Activated CD8-positive, alpha-beta T cell treated with anti-CD3 and anti-CD28 coated beads, Interleukin-2, amount 10 ng/mL, durations not matched to agents 7 days and 5 days (primary cell): ENCODE results near the gene FNDC4. TPM values are rescaled to one million over a fixed set of nuclear protein-coding genes. Genes with fewer than 3 reads are reported as not detected.

Source experiments
- ATAC-seq: fragments of 150-1000 bp; cut with Tn5 transposase; one replicate; pipeline ENCODE4 v1.10.0; 2021; ENCODE audit warnings: moderate library complexity
- CTCF ChIA-PET: fragments of 350-600 bp; sonication (Branson Sonifier 250); formaldehyde crosslinking; loops from one replicate; lab custom pipeline; 2021; ENCODE audit warnings: antibody characterized with exemption; lab: Charles Lee
- POLR2A ChIA-PET: fragments of 350-600 bp; sonication (Branson Sonifier 250); formaldehyde crosslinking; loops from one replicate; lab custom pipeline; 2021; ENCODE audit warnings: antibody characterized with exemption; lab: Charles Lee
- DNase-seq: peaks from one replicate; pipeline ENCODE4 v3.0.0-alpha.2; 2020
- H3K27ac Mint-ChIP-seq: one replicate; pipeline ENCODE4 v1.8.0; 2021; ENCODE audit warnings: mild to moderate bottlenecking, mixed read lengths
- H3K27me3 Mint-ChIP-seq: one replicate; pipeline ENCODE4 v1.8.0; 2021; ENCODE audit warnings: low read depth, mixed read lengths
- H3K36me3 Mint-ChIP-seq: one replicate; pipeline ENCODE4 v1.8.0; 2021; ENCODE audit warnings: low read depth, mixed read lengths
- H3K4me1 Mint-ChIP-seq: one replicate; pipeline ENCODE4 v1.8.0; 2021; ENCODE audit warnings: low read depth, mixed read lengths
- H3K4me3 Mint-ChIP-seq: one replicate; pipeline ENCODE4 v1.8.0; 2021; ENCODE audit warnings: mild to moderate bottlenecking, mixed read lengths
- H3K9me3 Mint-ChIP-seq: one replicate; pipeline ENCODE4 v1.8.0; 2022; ENCODE audit warnings: mixed read lengths; ENCODE audit not compliant: insufficient read depth
- total RNA-seq, 2 experiments: library from RNA; stranded (reverse); gene quantifications; one replicate each; pipeline ENCODE4 v1.2.3, GENCODE V29; 2021

FNDC4 gene
- total RNA-seq, 2 experiments from 2014 or later: not detected

- DNase-seq (no peak), ATAC-seq (no peak)
- no peaks in the 10 kb centered on the region for H3K36me3 Mint-ChIP-seq
- ChIA-PET CTCF (no interaction called here), POLR2A (no interaction called here)
- no peaks in the 10 kb centered on the region for H3K9me3 Mint-ChIP-seq
- H3K27me3 Mint-ChIP-seq: peaks cover 37% of the 10 kb centered on the region
- peaks cover 35% of the 10 kb centered on the region for H3K4me1 Mint-ChIP-seq
- no peak overlapping the region for H3K4me3 Mint-ChIP-seq
- H3K27ac Mint-ChIP-seq: no peak overlapping the region
Measured at GRCh38 chr2:27492557-27492956, 2.4 kb downstream of the FNDC4 start.

- ChIA-PET POLR2A (interaction anchor here (1.2 kb wide), 1 partner anchor 80 kb away, joined by 3 read pairs; the partner anchor contains the start of gene PPM1G), CTCF (interaction anchor here (1.2 to 3.6 kb wide), 2 partner anchors 120 to 193 kb away, joined by 3 to 15 read pairs; no protein-coding TSS in a partner anchor)
- peak; percentile 95 for ATAC-seq
- peak; percentile 100 for DNase-seq
- H3K4me3 Mint-ChIP-seq: peak within 1 kb of the TSS; percentile 77
- H3K27me3 Mint-ChIP-seq: peaks cover 14% of the 10 kb centered on the region
- H3K27ac Mint-ChIP-seq: peak within 1 kb of the TSS; percentile 88
- H3K9me3 Mint-ChIP-seq: no peaks in the 10 kb centered on the region
- no peaks in the 10 kb centered on the region for H3K36me3 Mint-ChIP-seq
- peaks cover 29% of the 10 kb centered on the region for H3K4me1 Mint-ChIP-seq
Measured at GRCh38 chr2:27489498-27490397, 5.3 kb downstream of the FNDC4 start, which contains the start of gene IFT172. Gene IFT172 (minus strand): TSS chr2:27489743. CDS start chr2:27489653, 90 bp downstream.

GRCh38 chr2:27489118-27489497 lies 5.9 kb downstream of the FNDC4 start:
- DNase-seq (peak; percentile 33), ATAC-seq (no peak)
- H3K4me1 Mint-ChIP-seq: peaks cover 27% of the 10 kb centered on the region
- no peaks in the 10 kb centered on the region for H3K36me3 Mint-ChIP-seq
- no peaks in the 10 kb centered on the region for H3K9me3 Mint-ChIP-seq
- POLR2A ChIA-PET: no interaction called here
- peak overlapping the region; percentile 77 for H3K4me3 Mint-ChIP-seq
- H3K27ac Mint-ChIP-seq: peak overlapping the region; percentile 88
- H3K27me3 Mint-ChIP-seq: peaks cover 10% of the 10 kb centered on the region
- CTCF ChIA-PET: interaction anchor here (3.6 kb wide), 1 partner anchor 194 kb away, joined by 15 read pairs; no protein-coding TSS in a partner anchor

GRCh38 chr2:27485496-27485895 lies 9.5 kb downstream of the FNDC4 start:
- H3K27me3 Mint-ChIP-seq: no peaks in the 10 kb centered on the region
- ChIA-PET CTCF (no interaction called here), POLR2A (no interaction called here)
- H3K36me3 Mint-ChIP-seq: peaks cover 3% of the 10 kb centered on the region
- no peak overlapping the region for H3K27ac Mint-ChIP-seq
- H3K9me3 Mint-ChIP-seq: no peaks in the 10 kb centered on the region
- ATAC-seq (no peak), DNase-seq (no peak)
- H3K4me3 Mint-ChIP-seq: no peak overlapping the region
- peaks cover 17% of the 10 kb centered on the region for H3K4me1 Mint-ChIP-seq

GRCh38 chr2:27471961-27472360 lies 23.0 kb downstream of the FNDC4 start:
- ChIA-PET CTCF (no interaction called here), POLR2A (no interaction called here)
- no peak overlapping the region for H3K4me3 Mint-ChIP-seq
- no peaks in the 10 kb centered on the region for H3K4me1 Mint-ChIP-seq
- peaks cover 11% of the 10 kb centered on the region for H3K36me3 Mint-ChIP-seq
- H3K27ac Mint-ChIP-seq: no peak overlapping the region
- no peaks in the 10 kb centered on the region for H3K27me3 Mint-ChIP-seq
- no peak for DNase-seq
- no peaks in the 10 kb centered on the region for H3K9me3 Mint-ChIP-seq
- ATAC-seq: no peak

GRCh38 chr2:27464443-27464842 lies 30.6 kb downstream of the FNDC4 start:
- DNase-seq (no peak), ATAC-seq (no peak)
- no peaks in the 10 kb centered on the region for H3K36me3 Mint-ChIP-seq
- CTCF ChIA-PET: no interaction called here
- H3K4me3 Mint-ChIP-seq: no peak overlapping the region
- H3K27me3 Mint-ChIP-seq: no peaks in the 10 kb centered on the region
- H3K9me3 Mint-ChIP-seq: no peaks in the 10 kb centered on the region
- no peaks in the 10 kb centered on the region for H3K4me1 Mint-ChIP-seq
- no peak overlapping the region for H3K27ac Mint-ChIP-seq
- POLR2A ChIA-PET: no interaction called here

- H3K36me3 Mint-ChIP-seq: no peaks in the 10 kb centered on the region
- no peak overlapping the region for H3K27ac Mint-ChIP-seq
- peaks cover 4% of the 10 kb centered on the region for H3K4me1 Mint-ChIP-seq
- no peak overlapping the region for H3K4me3 Mint-ChIP-seq
- ATAC-seq: no peak
- no peaks in the 10 kb centered on the region for H3K9me3 Mint-ChIP-seq
- ChIA-PET POLR2A (no interaction called here), CTCF (no interaction called here)
- H3K27me3 Mint-ChIP-seq: no peaks in the 10 kb centered on the region
- DNase-seq: no peak
Measured at GRCh38 chr2:27461118-27461517, 33.9 kb downstream of the FNDC4 start.

GRCh38 chr2:27453968-27454367 lies 41.0 kb downstream of the FNDC4 start:
- Mint-ChIP-seq H3K4me1 (peaks cover 4% of the 10 kb centered on the region), H3K27ac (no peak overlapping the region), H3K4me3 (no peak overlapping the region)

GRCh38 chr2:27451095-27451494 lies 43.9 kb downstream of the FNDC4 start:
- H3K27me3 Mint-ChIP-seq: no peaks in the 10 kb centered on the region
- ATAC-seq: no peak
- H3K9me3 Mint-ChIP-seq: no peaks in the 10 kb centered on the region
- H3K4me1 Mint-ChIP-seq: peaks cover 3% of the 10 kb centered on the region
- H3K4me3 Mint-ChIP-seq: no peak overlapping the region
- no peaks in the 10 kb centered on the region for H3K36me3 Mint-ChIP-seq
- H3K27ac Mint-ChIP-seq: no peak overlapping the region
- DNase-seq: no peak
- ChIA-PET POLR2A (no interaction called here), CTCF (no interaction called here)

More at GRCh38 chr2:27453968-27454367, 41.0 kb downstream of the FNDC4 start:
- no peak for DNase-seq
- ChIA-PET CTCF (no interaction called here), POLR2A (interaction anchor here (0.7 kb wide), 1 partner anchor 55 kb away, joined by 3 read pairs; no protein-coding TSS in a partner anchor)
- Mint-ChIP-seq H3K27me3 (no peaks in the 10 kb centered on the region), H3K36me3 (no peaks in the 10 kb centered on the region), H3K9me3 (no peaks in the 10 kb centered on the region)
- no peak for ATAC-seq

GRCh38 chr2:27448381-27448780 lies 46.6 kb downstream of the FNDC4 start:
- ATAC-seq: no peak
- H3K4me3 Mint-ChIP-seq: no peak overlapping the region
- no peak for DNase-seq
- no peaks in the 10 kb centered on the region for H3K27me3 Mint-ChIP-seq
- no peak overlapping the region for H3K27ac Mint-ChIP-seq
- H3K36me3 Mint-ChIP-seq: peaks cover 7% of the 10 kb centered on the region
- POLR2A ChIA-PET: interaction anchor here (0.7 kb wide), 1 partner anchor 12 kb away, joined by 3 read pairs; no protein-coding TSS in a partner anchor
- H3K9me3 Mint-ChIP-seq: no peaks in the 10 kb centered on the region
- H3K4me1 Mint-ChIP-seq: peaks cover 9% of the 10 kb centered on the region
- CTCF ChIA-PET: interaction anchor here (2.5 kb wide), 1 partner anchor 8 kb away, joined by 8 read pairs; no protein-coding TSS in a partner anchor

GRCh38 chr2:27446057-27446456 lies 48.9 kb downstream of the FNDC4 start:
- Mint-ChIP-seq H3K27ac (peak overlapping the region; percentile 63), H3K4me1 (peaks cover 9% of the 10 kb centered on the region), H3K9me3 (no peaks in the 10 kb centered on the region), H3K4me3 (no peak overlapping the region), H3K36me3 (peaks cover 19% of the 10 kb centered on the region), H3K27me3 (no peaks in the 10 kb centered on the region)
- peak; percentile 19 for ATAC-seq
- CTCF ChIA-PET: interaction anchor here (0.8 to 2.5 kb wide), 4 partner anchors 10 to 237 kb away, joined by 3 to 8 read pairs (median 4); partner anchors contain the start of genes CCDC121 and GPN1
- DNase-seq: peak; percentile 60
- POLR2A ChIA-PET: interaction anchor here (1.6 kb wide), 1 partner anchor 17 kb away, joined by 5 read pairs; the partner anchor contains the start of gene NRBP1

GRCh38 chr2:27445615-27446014 lies 49.4 kb downstream of the FNDC4 start:
- POLR2A ChIA-PET: interaction anchor here (1.6 kb wide), 1 partner anchor 17 kb away, joined by 5 read pairs; the partner anchor contains the start of gene NRBP1
- H3K36me3 Mint-ChIP-seq: peaks cover 23% of the 10 kb centered on the region
- H3K4me1 Mint-ChIP-seq: peaks cover 9% of the 10 kb centered on the region
- H3K27ac Mint-ChIP-seq: peak overlapping the region; percentile 63
- no peaks in the 10 kb centered on the region for H3K9me3 Mint-ChIP-seq
- no peak for DNase-seq
- ATAC-seq: no peak
- CTCF ChIA-PET: interaction anchor here (0.8 to 2.5 kb wide), 4 partner anchors 11 to 237 kb away, joined by 3 to 8 read pairs (median 4); partner anchors contain the start of genes CCDC121 and GPN1
- no peak overlapping the region for H3K4me3 Mint-ChIP-seq
- no peaks in the 10 kb centered on the region for H3K27me3 Mint-ChIP-seq
